ENCODE measurements around the gene COX19.

DNA sequence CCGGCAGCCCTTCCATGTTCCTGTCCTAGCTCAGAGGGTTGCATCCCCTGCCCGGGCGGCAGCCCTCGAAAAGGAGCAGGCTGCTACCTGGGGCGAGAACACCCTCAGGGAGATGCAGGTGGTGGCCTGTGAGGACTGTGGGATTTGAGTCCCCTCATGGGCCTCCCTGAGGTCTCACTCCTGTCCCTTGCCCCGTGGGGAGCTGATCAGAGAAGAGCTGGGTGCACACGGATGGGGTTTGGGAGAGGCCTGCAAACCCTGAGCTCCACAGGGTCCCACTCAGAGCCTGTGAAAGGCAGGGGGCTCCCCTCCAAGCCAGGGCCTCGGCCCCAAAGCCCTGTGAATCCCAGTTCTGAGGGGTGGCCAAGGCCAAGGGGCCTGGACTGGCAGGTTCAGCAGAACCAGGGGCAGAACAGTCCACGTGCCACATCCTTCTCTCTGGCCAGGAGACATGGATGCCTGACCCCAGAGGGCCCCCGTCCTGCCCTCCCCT is 7.2 kb upstream of the COX19 start:
- TF ChIP-seq, protein P1, sequence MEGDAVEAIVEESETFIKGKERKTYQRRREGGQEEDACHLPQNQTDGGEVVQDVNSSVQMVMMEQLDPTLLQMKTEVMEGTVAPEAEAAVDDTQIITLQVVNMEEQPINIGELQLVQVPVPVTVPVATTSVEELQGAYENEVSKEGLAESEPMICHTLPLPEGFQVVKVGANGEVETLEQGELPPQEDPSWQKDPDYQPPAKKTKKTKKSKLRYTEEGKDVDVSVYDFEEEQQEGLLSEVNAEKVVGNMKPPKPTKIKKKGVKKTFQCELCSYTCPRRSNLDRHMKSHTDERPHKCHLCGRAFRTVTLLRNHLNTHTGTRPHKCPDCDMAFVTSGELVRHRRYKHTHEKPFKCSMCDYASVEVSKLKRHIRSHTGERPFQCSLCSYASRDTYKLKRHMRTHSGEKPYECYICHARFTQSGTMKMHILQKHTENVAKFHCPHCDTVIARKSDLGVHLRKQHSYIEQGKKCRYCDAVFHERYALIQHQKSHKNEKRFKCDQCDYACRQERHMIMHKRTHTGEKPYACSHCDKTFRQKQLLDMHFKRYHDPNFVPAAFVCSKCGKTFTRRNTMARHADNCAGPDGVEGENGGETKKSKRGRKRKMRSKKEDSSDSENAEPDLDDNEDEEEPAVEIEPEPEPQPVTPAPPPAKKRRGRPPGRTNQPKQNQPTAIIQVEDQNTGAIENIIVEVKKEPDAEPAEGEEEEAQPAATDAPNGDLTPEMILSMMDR (conservative IDR thresholded peaks at IDR 0.05), result no peak
- no peak for TF ChIP-seq EZH2 (IDR thresholded peaks at IDR 0.05; ENCODE audit: low read depth)
